GM19043 (cell line): ENCODE measurements around the gene TSPYL6.

Source experiments
- ATAC-seq: cut with Tn5 transposase; IDR thresholded peaks from one replicate; pipeline ENCODE4 v1.9.1; 2021; ENCODE audit warnings: low read depth; ENCODE audit not compliant: unreplicated experiment

The TSPYL6 gene

GRCh38 chr2:54259413-54260240, 3.6 kb upstream of the TSPYL6 start:
- peak; percentile 77 for ATAC-seq

- ATAC-seq, result no peak
Measured at GRCh38 chr2:54258166-54258565, 2.1 kb upstream of the TSPYL6 start.

GRCh38 chr2:54255230-54256090, 569 bp downstream of the TSPYL6 start:
- ATAC-seq, result no peak

- ATAC-seq, result no peak
Measured at GRCh38 chr2:54254180-54254579, 1.8 kb downstream of the TSPYL6 start.

- no peak for ATAC-seq
Measured at GRCh38 chr2:54249629-54250028, 6.4 kb downstream of the TSPYL6 start.

GRCh38 chr2:54247115-54247514, 8.9 kb downstream of the TSPYL6 start:
- no peak for ATAC-seq

GRCh38 chr2:54240515-54241469, 15.2 kb downstream of the TSPYL6 start:
- no peak for ATAC-seq

GRCh38 chr2:54239427-54239826, 16.6 kb downstream of the TSPYL6 start:
- no peak for ATAC-seq

GRCh38 chr2:54237428-54237827, 18.6 kb downstream of the TSPYL6 start:
- ATAC-seq, result no peak

- ATAC-seq, result no peak
Measured at GRCh38 chr2:54233832-54234649, 22.0 kb downstream of the TSPYL6 start.

GRCh38 chr2:54228945-54229344, 27.1 kb downstream of the TSPYL6 start:
- ATAC-seq, result no peak

GRCh38 chr2:54227798-54228197, 28.2 kb downstream of the TSPYL6 start:
- no peak for ATAC-seq

GRCh38 chr2:54226260-54226659, 29.8 kb downstream of the TSPYL6 start:
- no peak for ATAC-seq

GRCh38 chr2:54224997-54225396, 31.0 kb downstream of the TSPYL6 start:
- no peak for ATAC-seq

GRCh38 chr2:54213082-54213481, 42.9 kb downstream of the TSPYL6 start:
- no peak for ATAC-seq

- no peak for ATAC-seq
Measured at GRCh38 chr2:54212456-54212855, 43.6 kb downstream of the TSPYL6 start.

- ATAC-seq, result no peak
Measured at GRCh38 chr2:54209379-54209778, 46.6 kb downstream of the TSPYL6 start.

GRCh38 chr2:54208364-54209240, 47.4 kb downstream of the TSPYL6 start:
- ATAC-seq, result no peak
